Measurements from ENCODE around the gene HDAC4.

- TF ChIP-seq, protein P1, sequence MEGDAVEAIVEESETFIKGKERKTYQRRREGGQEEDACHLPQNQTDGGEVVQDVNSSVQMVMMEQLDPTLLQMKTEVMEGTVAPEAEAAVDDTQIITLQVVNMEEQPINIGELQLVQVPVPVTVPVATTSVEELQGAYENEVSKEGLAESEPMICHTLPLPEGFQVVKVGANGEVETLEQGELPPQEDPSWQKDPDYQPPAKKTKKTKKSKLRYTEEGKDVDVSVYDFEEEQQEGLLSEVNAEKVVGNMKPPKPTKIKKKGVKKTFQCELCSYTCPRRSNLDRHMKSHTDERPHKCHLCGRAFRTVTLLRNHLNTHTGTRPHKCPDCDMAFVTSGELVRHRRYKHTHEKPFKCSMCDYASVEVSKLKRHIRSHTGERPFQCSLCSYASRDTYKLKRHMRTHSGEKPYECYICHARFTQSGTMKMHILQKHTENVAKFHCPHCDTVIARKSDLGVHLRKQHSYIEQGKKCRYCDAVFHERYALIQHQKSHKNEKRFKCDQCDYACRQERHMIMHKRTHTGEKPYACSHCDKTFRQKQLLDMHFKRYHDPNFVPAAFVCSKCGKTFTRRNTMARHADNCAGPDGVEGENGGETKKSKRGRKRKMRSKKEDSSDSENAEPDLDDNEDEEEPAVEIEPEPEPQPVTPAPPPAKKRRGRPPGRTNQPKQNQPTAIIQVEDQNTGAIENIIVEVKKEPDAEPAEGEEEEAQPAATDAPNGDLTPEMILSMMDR (IDR thresholded peaks at IDR 0.05), result no peak
- TF ChIP-seq POLR2A (IDR thresholded peaks at IDR 0.05), result no peak
Observed at GRCh38 chr2:239263231-239263630, 137.6 kb downstream of the HDAC4 start.
